HG02938 (cell line): Measurements from ENCODE around the gene ERBB3.
"Not testable (repeated sequence)": the region's sequence is repeated elsewhere in the genome, so short reads cannot be mapped to it uniquely, and the experiment has no call there.

Source experiments
- ATAC-seq: cut with Tn5 transposase; IDR thresholded peaks from one replicate; pipeline ENCODE4 v1.9.1; 2021; ENCODE audit warnings: mild to moderate bottlenecking, moderate library complexity; ENCODE audit not compliant: unreplicated experiment

Gene ERBB3

DNA sequence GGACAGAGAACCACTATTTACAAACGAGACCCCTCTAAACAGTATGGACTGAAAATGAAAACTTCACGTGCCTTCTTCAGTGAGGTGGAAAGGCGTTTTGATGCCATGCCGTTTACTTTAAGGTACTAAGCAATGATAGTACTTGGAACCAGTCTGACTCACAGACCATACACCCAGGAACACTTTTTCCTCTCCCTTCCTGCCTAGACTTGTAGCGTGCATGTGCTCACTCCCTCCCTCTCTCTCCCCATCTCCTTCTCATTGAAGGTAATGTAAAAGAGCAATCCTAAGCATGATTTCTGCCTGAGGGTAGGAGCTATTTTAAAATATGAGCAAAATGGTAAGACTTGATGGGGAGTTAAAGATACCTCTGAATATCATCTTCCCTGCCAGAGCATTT lies 30.6 kb downstream of the ERBB3 start:
- ATAC-seq, result no peak

DNA sequence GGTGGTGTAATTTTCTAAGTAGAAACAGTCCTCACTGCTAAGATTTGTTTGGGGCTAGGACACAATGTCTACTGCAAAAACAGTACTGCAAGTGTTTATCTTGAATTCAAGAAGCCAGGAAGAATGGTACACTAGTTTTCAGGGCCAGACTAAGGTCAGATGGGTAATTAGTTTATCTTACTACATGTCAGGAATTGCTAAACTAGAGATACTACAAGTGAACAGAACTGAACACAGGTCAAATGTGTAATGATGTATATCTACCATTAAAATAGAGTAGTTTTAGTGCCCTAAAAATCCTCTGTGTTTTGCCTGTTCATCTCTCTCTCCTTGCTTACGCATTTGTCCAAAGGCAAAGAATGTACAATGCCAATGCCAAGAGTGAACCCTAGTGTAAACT lies 34.1 kb downstream of the ERBB3 start:
- ATAC-seq, result no peak

DNA sequence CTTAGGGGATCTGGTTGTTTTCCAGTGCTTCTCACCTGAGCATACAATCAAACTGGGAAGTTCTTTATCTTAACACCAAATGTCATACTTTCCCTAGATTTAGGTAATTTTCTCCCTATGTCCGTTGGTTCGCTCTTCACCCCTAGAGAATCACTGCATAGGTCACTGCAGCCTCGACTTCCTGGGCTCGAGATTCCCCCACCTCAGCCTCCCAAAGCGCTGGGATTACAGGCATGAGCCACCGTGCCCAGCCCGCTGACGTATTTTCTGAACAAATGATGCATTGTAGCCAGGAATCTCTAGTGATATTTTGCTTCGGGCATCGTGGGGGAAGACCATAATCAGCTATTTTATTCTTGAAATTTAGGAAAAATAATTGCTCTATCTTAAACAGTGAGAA lies 35.4 kb downstream of the ERBB3 start:
- ATAC-seq, result no peak

DNA sequence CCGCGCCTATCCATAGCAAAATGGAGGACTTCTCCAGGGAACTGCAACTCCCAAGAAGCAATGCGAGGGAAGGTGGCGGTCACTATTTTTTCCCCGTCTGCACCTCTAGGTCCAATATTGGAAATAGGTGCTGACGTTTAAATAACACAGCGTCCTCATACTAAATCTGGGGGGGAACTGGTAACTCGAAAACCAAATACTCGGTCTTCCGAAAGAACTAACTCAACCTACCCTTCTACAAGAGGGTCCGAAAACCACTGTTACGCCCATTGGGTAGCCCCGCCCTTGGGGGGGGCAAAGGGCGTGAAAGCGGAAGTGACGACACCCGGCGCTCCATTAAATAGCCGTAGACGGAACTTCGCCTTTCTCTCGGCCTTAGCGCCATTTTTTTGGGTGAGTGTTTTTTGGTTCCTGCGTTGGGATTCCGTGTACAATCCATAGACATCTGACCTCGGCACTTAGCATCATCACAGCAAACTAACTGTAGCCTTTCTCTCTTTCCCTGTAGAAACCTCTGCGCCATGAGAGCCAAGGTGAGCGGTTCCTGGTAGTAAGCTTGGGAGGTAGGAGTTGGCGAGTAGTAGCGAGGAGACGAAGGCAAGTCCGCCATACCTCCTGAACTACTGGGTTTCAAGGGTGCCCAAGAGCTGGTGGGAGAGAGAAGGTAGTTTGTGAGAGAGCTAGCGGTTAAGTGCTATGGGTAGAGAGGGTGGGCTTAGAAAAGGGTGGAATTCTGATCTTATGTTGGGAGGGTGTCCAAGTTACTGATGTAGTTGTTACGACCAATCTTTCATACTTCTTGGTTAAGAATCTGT lies 36.5 kb downstream of the ERBB3 start, which contains the start of gene RPL41:
RPL41 (plus strand) TSS at position 367 of the 815 bp plus-strand sequence.
- peak; percentile 37 for ATAC-seq

DNA sequence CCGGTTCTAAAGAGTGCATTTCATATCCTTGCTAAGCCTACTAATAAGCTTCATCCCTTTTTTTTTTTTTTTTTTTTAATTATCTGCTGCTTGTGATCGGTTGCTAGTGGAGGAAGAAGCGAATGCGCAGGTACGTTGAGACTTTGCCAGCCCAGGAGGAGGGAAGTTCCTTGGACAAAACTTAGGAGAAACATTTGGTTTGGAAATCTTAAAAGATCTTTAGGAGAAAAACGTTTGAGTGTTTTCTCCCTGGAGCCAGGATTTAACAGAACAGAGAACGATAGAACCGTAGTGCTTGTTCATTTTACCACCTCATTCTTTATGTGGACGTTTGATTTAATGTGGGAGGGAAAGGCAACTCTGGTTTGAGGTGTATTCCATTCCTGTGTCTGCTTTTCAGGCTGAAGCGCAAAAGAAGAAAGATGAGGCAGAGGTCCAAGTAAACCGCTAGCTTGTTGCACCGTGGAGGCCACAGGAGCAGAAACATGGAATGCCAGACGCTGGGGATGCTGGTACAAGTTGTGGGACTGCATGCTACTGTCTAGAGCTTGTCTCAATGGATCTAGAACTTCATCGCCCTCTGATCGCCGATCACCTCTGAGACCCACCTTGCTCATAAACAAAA lies 37.2 kb downstream of the ERBB3 start:
- ATAC-seq, result not testable (repeated sequence)

DNA sequence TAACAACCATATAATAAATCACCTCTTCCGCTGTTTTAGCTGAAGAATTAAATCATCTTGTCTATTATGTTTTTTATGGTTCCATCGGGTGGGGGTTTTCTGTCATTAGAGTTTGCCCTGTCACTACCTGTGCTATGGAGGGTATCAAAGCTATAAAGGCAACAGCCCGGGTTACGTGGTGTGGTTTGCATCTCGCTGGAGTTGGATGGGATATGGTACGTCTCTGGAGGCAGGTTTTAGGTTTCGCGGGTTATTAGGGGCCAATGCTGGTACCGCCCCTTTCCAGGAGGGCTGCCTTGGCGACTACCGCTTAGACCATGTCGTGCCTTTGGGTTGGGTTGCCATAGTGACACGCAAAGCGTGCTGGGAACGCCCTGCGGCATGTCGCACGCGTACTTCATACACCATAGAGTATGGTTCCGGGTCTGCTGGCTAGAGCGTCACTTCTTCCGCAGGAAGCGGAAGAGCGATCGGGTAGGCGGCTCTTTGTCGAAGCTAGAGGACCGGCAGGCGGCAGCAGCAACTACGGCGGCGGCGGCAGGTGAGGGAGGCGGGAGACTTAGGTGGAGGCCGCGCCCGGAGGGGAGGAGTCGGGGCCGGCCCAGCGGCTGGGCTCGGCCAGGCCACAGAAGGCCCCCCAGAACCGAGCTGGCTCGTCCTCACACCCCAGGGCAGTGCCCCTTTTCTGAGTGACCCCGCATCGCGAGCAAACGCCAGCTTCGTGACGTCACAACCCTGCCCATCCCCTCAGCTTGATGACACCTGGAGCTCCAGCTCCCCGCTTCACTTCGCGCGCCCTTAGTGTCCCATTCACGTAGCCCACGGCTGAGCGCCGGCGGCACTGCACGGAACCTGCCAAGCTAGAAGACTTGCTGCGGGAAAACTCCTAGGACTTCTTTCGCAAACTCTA lies 38.1 kb downstream of the ERBB3 start, which contains the start of gene ZC3H10:
ZC3H10 (plus strand) TSS at position 489 of the 910 bp plus-strand sequence. CDS start 2,297 bp downstream, outside the sequence.
- peak; percentile 75 for ATAC-seq

DNA sequence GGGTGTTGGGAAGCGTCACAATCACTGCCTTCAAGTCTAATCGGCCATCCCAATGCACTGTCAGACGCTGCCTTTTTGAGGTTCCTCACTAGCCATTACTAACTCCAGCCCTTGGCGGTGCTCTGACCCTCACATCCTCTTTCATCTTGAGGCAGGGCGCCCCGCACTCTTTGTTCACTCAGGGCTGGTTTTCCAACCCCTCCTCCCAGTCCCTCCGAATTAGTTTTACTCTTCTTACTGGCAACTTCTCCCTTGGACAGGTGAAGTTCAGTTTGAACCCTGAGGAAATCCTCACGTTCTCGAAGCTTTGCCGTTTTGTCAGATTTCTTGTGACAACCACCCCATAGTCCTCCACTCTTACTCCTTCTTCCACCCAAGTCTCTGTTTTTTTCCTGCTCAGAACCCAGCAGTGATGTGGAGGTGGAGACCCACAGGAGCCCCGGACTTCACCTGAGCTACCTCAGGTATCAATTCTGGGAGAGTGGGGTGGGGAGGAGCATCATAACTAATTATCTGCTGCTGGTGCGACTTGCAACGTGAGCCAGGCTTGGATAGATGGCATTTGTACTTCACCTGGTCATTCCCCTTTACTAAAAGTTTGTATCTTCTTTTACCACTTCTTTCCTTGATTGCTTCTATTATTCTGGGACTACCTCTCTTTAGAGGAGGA lies 38.9 kb downstream of the ERBB3 start:
- no peak for ATAC-seq

DNA sequence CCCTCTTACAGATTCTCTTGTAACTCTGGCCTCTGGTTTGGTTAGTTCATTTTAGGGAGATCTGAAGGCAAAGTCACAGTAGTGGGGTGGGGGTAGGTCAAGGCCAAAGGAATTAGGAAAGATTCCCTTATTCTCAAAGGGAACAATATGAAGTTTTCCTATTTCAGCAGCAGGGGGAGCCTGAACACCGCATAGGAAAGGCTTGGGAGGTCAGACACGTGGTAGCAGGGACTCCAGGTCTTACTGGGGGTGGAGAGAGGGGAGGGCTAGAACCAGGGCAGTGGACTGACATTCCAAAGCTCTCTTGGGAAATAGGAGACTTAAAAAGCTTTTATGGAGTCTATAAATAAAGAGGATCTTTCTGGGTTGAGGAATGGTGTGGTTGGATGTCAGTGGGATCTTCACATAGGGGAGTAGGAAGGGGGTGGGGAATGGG lies 39.4 kb downstream of the ERBB3 start:
- ATAC-seq, result no peak

DNA sequence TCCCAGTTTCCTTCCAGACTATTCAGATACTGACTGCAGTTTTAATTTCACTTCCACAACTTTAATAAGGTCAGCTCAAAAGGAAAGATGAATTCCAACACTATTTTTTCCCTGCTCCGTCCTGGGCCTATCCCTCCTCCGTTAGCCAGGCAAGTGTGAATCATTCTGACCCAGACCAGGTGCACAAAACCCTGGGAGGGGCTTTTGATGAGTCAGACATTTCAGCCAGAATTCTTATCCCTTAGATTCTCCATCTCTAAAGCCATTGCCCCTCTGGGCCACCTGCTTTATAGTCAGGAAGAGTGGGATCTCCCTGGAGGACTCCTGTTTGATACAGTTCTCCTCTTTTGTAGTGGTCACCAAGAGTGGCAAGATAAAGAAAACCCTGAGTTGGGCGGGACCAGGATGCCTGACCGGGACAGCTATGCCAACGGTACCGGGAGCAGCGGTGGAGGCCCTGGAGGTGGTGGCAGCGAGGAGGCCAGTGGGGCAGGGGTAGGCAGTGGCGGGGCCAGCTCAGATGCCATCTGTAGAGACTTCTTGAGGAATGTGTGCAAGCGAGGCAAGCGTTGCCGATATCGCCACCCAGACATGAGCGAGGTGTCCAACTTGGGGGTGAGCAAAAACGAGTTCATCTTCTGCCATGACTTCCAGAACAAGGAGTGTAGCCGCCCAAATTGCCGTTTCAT lies 40.3 kb downstream of the ERBB3 start:
- ATAC-seq, result no peak

DNA sequence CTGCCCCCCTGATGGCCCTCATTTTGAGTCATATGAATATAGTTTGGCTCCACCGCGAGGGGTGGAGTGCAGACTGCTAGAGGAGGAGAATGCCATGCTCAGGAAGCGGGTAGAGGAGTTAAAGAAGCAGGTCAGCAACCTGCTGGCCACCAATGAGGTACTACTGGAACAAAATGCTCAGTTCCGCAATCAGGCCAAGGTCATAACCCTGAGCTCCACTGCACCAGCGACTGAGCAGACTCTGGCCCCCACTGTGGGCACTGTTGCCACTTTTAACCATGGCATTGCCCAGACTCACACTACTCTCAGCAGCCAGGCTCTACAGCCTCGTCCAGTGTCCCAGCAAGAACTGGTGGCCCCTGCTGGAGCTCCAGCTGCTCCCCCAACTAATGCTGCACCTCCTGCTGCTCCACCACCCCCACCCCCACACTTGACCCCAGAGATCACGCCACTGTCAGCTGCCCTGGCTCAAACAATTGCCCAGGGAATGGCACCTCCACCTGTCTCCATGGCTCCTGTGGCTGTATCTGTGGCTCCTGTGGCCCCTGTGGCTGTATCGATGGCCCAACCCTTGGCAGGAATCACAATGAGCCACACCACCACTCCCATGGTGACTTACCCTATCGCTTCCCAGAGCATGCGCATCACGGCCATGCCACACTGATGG lies 41.4 kb downstream of the ERBB3 start:
- ATAC-seq, result no peak

DNA sequence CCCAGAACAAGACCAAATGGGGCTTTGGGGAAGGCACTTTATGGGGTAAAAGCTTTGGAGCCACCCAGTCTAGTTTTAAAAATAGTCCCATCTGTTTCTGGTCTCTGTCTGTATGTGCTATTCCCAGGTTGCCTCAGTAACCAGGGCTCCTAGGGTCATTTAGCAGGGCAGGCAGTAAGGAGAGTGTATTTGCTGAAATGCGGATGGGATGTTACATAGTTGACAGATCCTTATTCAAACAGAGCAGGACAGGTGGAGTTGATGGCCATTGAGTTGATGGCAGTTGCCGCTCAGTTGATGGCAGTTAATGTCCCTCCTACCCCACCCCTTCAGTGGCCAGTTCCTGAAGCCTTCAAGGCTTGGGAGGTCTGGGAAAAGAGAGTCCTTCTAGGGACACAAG lies 42.7 kb downstream of the ERBB3 start:
- no peak for ATAC-seq

DNA sequence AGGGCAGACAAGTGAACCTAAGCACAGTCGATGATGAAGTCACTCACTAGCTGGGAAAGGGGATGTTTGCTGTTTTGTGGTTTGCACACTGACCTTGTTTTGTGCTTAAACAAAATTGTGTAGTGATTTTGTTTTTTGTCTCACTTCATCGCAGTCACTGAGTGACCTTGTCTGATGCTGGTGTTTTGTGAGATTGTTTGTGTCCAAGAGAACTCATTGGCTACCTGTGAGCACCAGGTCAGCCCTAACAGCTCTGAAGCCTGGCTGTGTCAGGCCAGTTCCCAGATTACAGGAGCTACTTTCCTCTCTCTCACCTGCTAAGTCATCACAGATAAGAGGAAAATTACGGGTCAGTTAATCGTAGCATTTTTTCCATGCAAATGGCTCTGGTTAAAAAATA lies 44.2 kb downstream of the ERBB3 start:
- ATAC-seq, result no peak

DNA sequence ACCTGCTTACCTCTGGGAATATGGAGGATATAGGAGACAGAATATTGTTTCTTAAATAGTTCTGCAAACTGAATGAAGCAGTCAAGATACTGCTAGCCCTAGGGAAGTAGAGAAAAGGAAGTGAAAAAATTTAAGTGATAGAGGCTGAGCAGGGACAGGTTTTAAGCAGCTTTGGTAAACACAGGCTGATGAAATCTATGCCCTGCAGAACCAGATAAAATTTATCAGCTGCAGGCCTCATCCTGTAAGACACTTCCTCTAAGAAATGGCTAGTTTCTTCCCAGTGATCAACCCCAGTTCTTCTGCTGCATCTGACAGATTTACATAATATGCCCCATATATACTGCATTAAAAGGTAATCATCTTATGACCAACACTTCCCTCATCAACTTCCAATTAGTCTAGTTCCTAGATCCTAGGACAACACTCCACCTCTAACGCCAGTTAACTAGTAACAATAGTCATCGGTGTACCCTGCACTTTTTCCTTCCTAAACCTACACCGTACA lies 46.8 kb downstream of the ERBB3 start:
- ATAC-seq, result no peak

DNA sequence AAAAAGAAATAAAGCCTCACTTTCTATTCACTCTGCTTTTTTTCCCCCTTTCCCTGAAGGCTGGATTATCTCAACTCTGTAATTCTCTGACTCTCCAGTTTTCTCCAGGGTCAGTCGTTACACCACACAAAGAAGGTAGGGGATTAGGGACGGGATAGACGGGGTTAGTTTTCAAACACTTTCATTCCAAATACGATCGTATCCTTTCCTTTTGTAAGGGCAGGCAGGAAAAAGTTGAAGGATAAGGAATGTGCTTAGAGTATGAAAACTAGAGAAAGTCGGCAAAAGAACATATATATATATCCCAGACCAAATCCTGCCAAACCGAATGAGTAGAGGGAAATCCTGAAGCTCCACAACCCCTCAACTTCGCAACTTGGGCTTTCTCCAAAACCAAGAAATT lies 47.5 kb downstream of the ERBB3 start:
- no peak for ATAC-seq

DNA sequence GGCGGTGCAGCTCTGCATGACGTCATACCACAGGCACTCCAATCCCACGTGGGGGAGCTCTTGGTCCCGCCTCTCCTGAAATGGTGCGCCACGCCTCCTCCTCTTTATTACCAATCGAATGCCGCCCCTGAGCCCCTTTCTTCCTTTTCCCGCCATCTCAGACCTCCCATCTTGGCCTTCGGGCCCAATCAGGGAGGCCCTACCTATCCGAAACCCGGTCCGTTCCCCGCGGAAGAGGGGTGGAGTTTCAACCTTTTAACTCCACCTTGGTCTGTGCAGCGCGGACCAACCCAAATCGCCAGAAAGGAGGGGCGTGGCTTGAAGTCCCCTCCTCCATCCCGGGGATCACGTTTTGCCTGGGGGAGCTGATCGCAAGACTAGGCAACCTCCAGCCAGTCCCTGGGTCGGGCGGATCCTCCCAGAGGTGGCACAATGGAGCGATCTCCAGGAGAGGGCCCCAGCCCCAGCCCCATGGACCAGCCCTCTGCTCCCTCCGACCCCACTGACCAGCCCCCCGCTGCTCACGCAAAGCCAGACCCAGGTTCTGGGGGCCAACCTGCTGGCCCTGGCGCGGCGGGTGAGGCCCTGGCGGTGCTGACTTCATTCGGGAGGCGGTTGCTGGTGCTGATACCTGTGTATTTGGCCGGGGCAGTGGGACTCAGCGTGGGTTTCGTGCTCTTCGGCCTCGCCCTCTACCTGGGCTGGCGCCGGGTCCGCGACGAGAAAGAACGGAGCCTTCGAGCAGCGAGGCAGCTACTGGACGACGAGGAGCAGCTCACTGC lies 48.1 kb downstream of the ERBB3 start, which contains the start of gene ESYT1:
ESYT1 (plus strand) TSS at position 380 of the 782 bp plus-strand sequence; CDS start at position 433, 53 bp downstream.
- peak; percentile 87 for ATAC-seq

DNA sequence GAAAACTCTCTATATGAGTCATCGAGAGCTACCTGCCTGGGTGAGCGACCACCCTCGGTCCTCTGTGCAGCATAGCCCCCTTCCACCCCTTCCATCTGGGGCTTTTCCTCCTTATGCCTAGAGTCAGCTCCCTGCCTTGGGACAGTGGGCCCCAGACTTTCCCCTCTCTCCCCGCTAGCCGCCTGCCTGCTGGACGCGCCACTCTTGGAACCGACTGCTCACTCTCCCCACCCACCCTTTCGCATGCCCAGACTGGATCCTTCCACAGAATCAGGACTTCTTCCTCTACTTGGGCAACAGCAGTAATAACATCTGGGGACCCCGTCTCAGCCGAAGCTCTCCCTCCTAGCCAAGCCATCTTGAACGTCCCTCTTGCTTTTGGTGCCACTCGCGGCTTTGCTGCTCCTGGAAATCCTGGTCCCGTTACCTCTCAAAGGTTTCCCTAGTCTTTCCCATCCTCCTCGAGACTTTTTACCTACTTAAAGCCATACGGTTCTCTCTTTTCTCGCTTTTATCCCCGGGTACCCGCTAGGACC lies 48.8 kb downstream of the ERBB3 start:
- ATAC-seq, result no peak

DNA sequence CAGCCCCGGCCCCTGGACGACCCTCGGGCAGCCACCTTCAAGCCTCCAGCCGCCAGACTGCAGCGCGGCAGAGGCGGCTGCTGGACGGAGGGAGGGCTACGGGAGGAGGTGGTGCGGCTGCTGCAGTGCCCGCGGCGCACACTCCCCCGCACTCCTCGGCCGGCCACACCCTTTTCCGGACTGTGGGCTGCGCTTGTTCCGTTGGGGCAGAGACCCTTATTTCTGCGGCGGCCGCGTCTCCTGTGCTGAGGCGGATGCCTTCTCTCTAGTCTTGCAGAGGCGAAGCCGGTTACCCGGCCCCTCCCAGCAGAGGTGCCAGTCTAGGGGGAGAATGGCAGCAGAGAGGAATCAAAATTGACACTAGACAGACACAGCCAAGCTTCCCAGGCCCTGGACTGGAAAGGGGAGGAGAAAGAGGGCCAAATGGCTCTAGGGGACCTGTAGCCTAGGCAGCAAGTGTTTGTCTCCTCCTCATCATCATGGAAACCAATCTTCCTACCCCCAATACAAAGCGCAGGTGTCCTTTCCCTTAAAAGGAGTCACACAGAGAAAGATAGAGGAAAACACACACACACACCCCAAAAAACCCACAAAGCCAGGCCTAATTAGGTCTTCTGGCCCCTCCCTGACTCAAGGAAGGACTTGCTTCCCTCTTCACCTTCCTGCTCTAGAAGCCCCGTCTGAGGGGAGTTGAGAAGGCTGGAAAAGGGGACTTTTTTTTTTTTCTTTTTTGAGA lies 49.4 kb downstream of the ERBB3 start:
- no peak for ATAC-seq
